GM18520 (cell line): ENCODE measurements around the gene GRM7.

Experiments
- ATAC-seq: cut with Tn5 transposase; IDR thresholded peaks from one replicate; pipeline ENCODE4 v1.9.1; 2021; ENCODE audit not compliant: unreplicated experiment

Gene GRM7

GRCh38 chr3:6965881-6966280 lies 105.0 kb downstream of the GRM7 start:
- ATAC-seq = no peak

GRCh38 chr3:6971933-6972332 lies 111.0 kb downstream of the GRM7 start:
- ATAC-seq = no peak

GRCh38 chr3:6985848-6986247 lies 124.9 kb downstream of the GRM7 start:
- ATAC-seq = no peak

GRCh38 chr3:6989608-6990291 lies 128.8 kb downstream of the GRM7 start:
- no peak for ATAC-seq

GRCh38 chr3:6994081-6994668 lies 133.3 kb downstream of the GRM7 start:
- ATAC-seq = no peak

GRCh38 chr3:7000501-7000900 lies 139.6 kb downstream of the GRM7 start:
- ATAC-seq = no peak

GRCh38 chr3:7001370-7001769 lies 140.5 kb downstream of the GRM7 start:
- no peak for ATAC-seq

- no peak for ATAC-seq
Measured at GRCh38 chr3:7015683-7016440, 154.9 kb downstream of the GRM7 start.

- ATAC-seq = no peak
Measured at GRCh38 chr3:7025581-7026300, 164.8 kb downstream of the GRM7 start.

GRCh38 chr3:7029562-7029961 lies 168.6 kb downstream of the GRM7 start:
- no peak for ATAC-seq

GRCh38 chr3:7038394-7038793 lies 177.5 kb downstream of the GRM7 start:
- no peak for ATAC-seq

- no peak for ATAC-seq
Measured at GRCh38 chr3:7062714-7063113, 201.8 kb downstream of the GRM7 start.

GRCh38 chr3:7070461-7070860 lies 209.5 kb downstream of the GRM7 start:
- no peak for ATAC-seq

- no peak for ATAC-seq
Measured at GRCh38 chr3:7074217-7074616, 213.3 kb downstream of the GRM7 start.

- ATAC-seq = no peak
Measured at GRCh38 chr3:7075117-7075516, 214.2 kb downstream of the GRM7 start.

GRCh38 chr3:7075901-7076300 lies 215.0 kb downstream of the GRM7 start:
- ATAC-seq = no peak

- no peak for ATAC-seq
Measured at GRCh38 chr3:7082244-7082643, 221.3 kb downstream of the GRM7 start.

- no peak for ATAC-seq
Measured at GRCh38 chr3:7086417-7086816, 225.5 kb downstream of the GRM7 start.

- no peak for ATAC-seq
Measured at GRCh38 chr3:7095116-7095515, 234.2 kb downstream of the GRM7 start.

GRCh38 chr3:7100136-7100535 lies 239.2 kb downstream of the GRM7 start:
- ATAC-seq = no peak

- ATAC-seq = no peak
Measured at GRCh38 chr3:7106635-7107034, 245.7 kb downstream of the GRM7 start.
